ENCODE data around the gene GABRP.
"Not testable (repeated sequence)": the region's sequence is repeated elsewhere in the genome, so short reads cannot be mapped to it uniquely, and the experiment has no call there.

The GABRP gene

GRCh38 chr5:170755679-170756456 is 27.7 kb upstream of the GABRP start:
- no peak for DNase-seq (ENCODE audit: low read depth in 2 of 2)

- DNase-seq (ENCODE audit: low read depth in 2 of 2): no peak
These were observed 26.8 kb upstream of the GABRP start for GRCh38 chr5:170756691-170757090.

- no peak for DNase-seq (ENCODE audit: low read depth in 2 of 2)
These were observed 26.3 kb upstream of the GABRP start for GRCh38 chr5:170757182-170757601.

GRCh38 chr5:170757669-170758068 is 25.9 kb upstream of the GABRP start:
- DNase-seq (ENCODE audit: low read depth in 2 of 2): no peak

- no peak for DNase-seq (ENCODE audit: low read depth in 2 of 2)
These were observed 25.0 kb upstream of the GABRP start for GRCh38 chr5:170758481-170758880.

- no peak for DNase-seq (ENCODE audit: low read depth in 2 of 2)
These were observed 23.4 kb upstream of the GABRP start for GRCh38 chr5:170760113-170760512.

- no peak for DNase-seq (ENCODE audit: low read depth in 2 of 2)
These were observed 22.3 kb upstream of the GABRP start for GRCh38 chr5:170761048-170761707.

- DNase-seq (ENCODE audit: low read depth in 2 of 2): no peak
These were observed 21.8 kb upstream of the GABRP start for GRCh38 chr5:170761708-170762066.

- not testable (repeated sequence) for DNase-seq (ENCODE audit: low read depth in 2 of 2)
These were observed 21.2 kb upstream of the GABRP start for GRCh38 chr5:170762298-170762697.

- not testable (repeated sequence) for DNase-seq (ENCODE audit: low read depth in 2 of 2)
These were observed 17.7 kb upstream of the GABRP start for GRCh38 chr5:170765868-170766267.

GRCh38 chr5:170769246-170769645 is 14.3 kb upstream of the GABRP start:
- no peak for DNase-seq (ENCODE audit: low read depth in 2 of 2)

- DNase-seq (ENCODE audit: low read depth in 2 of 2): no peak
These were observed 13.6 kb upstream of the GABRP start for GRCh38 chr5:170769898-170770416.

GRCh38 chr5:170771496-170771895 is 12.0 kb upstream of the GABRP start:
- no peak for DNase-seq (ENCODE audit: low read depth in 2 of 2)

- DNase-seq (ENCODE audit: low read depth in 2 of 2): no peak
These were observed 10.2 kb upstream of the GABRP start for GRCh38 chr5:170773024-170773985.

- DNase-seq (ENCODE audit: low read depth in 2 of 2): no peak
These were observed 8.7 kb upstream of the GABRP start for GRCh38 chr5:170774831-170775230.

- no peak for DNase-seq (ENCODE audit: low read depth in 2 of 2)
These were observed 1.6 kb upstream of the GABRP start for GRCh38 chr5:170781946-170782345.

GRCh38 chr5:170782438-170782837 is 1.1 kb upstream of the GABRP start:
- DNase-seq (ENCODE audit: low read depth in 2 of 2): no peak

- DNase-seq (ENCODE audit: low read depth in 2 of 2): no peak
These were observed 1.9 kb downstream of the GABRP start for GRCh38 chr5:170785416-170785815.

- DNase-seq (ENCODE audit: low read depth in 2 of 2): no peak
These were observed 3.7 kb downstream of the GABRP start for GRCh38 chr5:170787216-170787615.

- DNase-seq (ENCODE audit: low read depth in 2 of 2): no peak
These were observed 5.2 kb downstream of the GABRP start for GRCh38 chr5:170788626-170789304.

- DNase-seq (ENCODE audit: low read depth in 2 of 2): no peak
These were observed 7.9 kb downstream of the GABRP start for GRCh38 chr5:170791325-170791954.

All from stimulated activated CD4-positive, alpha-beta T cell treated with anti-CD3 and anti-CD28 coated beads, Interleukin-1b, Interleukin-23, amount 100 ng/mL, for 4 hours (primary cell).